ENCODE results near the gene FN3KRP.
"Not testable (repeated sequence)": the region's sequence is repeated elsewhere in the genome, so short reads cannot be mapped to it uniquely, and the experiment has no call there.

The FN3KRP gene

DNA sequence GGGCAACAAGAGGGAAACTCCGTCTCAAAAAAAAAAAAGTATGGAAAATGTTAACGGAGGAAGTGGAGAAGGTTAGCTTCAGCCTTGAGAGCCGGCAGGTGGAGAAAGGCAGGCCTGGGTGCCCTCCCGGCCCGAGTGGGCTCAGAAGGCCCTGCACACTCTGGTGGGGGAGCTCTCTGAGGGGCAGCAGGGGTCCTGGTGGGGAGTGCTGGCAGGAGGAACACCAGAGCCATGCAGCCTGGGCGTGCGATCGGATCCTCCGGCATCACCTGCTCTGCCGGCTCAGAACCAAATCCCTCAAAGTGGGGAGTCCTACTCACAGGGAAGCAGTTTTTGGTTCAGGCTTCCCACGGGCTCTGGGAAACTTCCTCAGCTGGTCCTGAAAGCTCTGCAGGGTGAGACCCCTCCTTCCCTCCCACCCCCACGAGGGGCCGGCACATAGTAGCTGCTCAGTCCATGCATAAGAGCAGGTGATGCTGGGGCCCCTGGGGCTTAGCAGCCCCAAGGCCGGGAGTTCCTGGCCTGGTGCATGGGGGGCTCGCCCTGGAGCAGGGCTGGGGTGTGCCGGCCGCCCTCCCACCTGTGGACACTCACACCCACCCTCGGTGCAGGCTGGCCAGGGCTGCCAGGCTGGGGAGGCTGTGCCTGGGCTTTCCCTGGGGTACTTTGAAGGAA, 20.1 kb downstream of the FN3KRP start:
- no peak overlapping the region for H3K4me3 ChIP-seq (ENCODE audit: control insufficient read depth, low read depth, low read length)
- no peak for DNase-seq (ENCODE audit: low read depth)
- TF ChIP-seq CTCF (conservative IDR thresholded peaks at IDR 0.05; ENCODE audit: control insufficient read depth, insufficient read depth, low read depth, low read length) = no peak

- no peak overlapping the region for H3K4me3 ChIP-seq (ENCODE audit: control insufficient read depth, low read depth, low read length)
- DNase-seq (ENCODE audit: low read depth) = peak; percentile 74
- TF ChIP-seq CTCF (conservative IDR thresholded peaks at IDR 0.05; ENCODE audit: control insufficient read depth, insufficient read depth, low read depth, low read length) = no peak
Observed at GRCh38 chr17:82737967-82738877, 21.7 kb downstream of the FN3KRP start.

- H3K4me3 ChIP-seq (ENCODE audit: control insufficient read depth, low read depth, low read length) = no peak overlapping the region
- TF ChIP-seq CTCF (conservative IDR thresholded peaks at IDR 0.05; ENCODE audit: control insufficient read depth, insufficient read depth, low read depth, low read length) = no peak
- DNase-seq (ENCODE audit: low read depth) = peak; percentile 29
Observed at GRCh38 chr17:82740906-82741759, 24.6 kb downstream of the FN3KRP start.

DNA sequence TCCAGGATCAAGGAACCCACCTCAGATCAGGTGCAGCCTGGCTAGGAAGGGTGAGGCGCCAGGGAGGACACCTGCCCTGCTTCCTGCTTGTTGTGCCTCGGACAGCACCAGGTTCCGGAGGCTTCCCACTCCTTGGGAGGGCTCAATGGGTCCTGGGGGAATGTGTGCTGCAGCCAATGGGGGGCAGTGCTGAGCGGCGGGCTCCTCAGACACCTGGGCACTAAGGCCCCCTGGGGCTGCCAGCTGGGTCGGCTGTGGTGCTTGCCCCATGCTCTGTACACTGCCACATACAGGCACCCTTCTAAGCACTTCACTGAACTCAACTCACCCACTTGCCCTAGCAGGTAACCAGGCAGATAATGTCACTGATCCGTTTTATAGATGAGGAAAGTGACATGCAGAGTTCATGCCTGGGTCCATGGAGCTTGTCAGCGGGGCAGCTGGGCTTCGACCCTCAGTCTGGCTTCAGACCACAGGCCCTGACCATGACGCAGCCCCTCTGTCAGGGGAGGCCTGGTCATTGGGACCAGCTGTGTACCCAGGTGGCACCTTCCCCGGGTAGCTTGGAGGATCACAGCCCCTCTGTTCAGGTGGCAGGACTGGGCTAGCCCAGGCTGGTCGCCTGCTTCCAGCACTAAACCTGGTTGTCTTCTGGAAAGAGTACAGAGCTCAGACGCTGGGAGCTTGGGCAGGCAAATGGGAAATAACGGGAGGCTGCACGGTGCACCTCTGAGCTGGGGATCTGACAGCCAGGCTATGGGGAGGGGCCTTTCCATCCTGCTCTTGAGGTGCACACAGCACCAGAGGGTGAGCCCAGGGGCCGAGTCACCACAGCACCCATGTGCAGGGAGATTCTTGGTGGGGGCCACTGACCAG, 27.1 kb downstream of the FN3KRP start:
- no peak for DNase-seq (ENCODE audit: low read depth)
- H3K4me3 ChIP-seq (ENCODE audit: control insufficient read depth, low read depth, low read length) = no peak overlapping the region
- no peak for TF ChIP-seq CTCF (conservative IDR thresholded peaks at IDR 0.05; ENCODE audit: control insufficient read depth, insufficient read depth, low read depth, low read length)

DNA sequence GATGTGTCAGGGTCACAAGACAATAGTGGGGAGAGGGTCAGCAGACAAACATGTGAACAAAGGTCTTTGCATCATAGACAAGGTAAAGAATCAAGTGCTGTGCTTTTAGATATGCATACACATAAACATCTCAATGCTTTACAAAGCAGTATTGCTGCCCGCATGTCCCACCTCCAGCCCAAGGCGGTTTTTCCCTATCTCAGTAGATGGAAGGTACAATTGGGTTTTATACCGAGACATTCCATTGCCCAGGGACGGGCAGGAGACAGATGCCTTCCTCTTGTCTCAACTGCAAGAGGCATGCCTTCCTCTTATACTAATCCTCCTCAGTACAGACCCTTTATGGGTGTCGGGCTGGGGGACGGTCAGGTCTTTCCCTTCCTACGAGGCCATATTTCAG, 28.2 kb downstream of the FN3KRP start:
- not testable (repeated sequence) for H3K4me3 ChIP-seq (ENCODE audit: control insufficient read depth, low read depth, low read length); DNase-seq (ENCODE audit: low read depth)

- H3K4me3 ChIP-seq (ENCODE audit: control insufficient read depth, low read depth, low read length) = no peak overlapping the region
- TF ChIP-seq CTCF (conservative IDR thresholded peaks at IDR 0.05; ENCODE audit: control insufficient read depth, insufficient read depth, low read depth, low read length) = no peak
- DNase-seq (ENCODE audit: low read depth) = no peak
Observed at GRCh38 chr17:82745524-82745923, 29.0 kb downstream of the FN3KRP start.

All from fibroblast of mammary gland (primary cell).